RWPE1 (cell line): ENCODE measurements around the gene NCKAP5.
"Not testable (repeated sequence)": the region's sequence is repeated elsewhere in the genome, so short reads cannot be mapped to it uniquely, and the experiment has no call there.

Source experiments
- CTCF ChIA-PET: fragments of 350-600 bp; sonication (Branson Sonifier 250); formaldehyde crosslinking; extraction: SDS; loops from one replicate; lab custom pipeline; 2021; lab: Yijun Ruan, JAX
- POLR2A ChIA-PET: fragments of 400-600 bp; formaldehyde crosslinking; extraction: SDS; loops from one replicate; lab custom pipeline; 2020; ENCODE audit warnings: antibody characterized with exemption; ENCODE audit not compliant: low non-redundant PET; lab: Yijun Ruan, JAX
- DNase-seq: peaks from one replicate; pipeline ENCODE4 v3.0.0; 2012; ENCODE audit warnings: low spot score
- H3K27ac ChIP-seq: fragments of 450-650 bp; 2 replicates; pipeline ENCODE4 v1.5.1; 2017
- TF ChIP-seq, protein P1 (sequence below): fragments of 450-650 bp; conservative IDR thresholded peaks from 2 replicates; pipeline ENCODE4 v1.5.1; 2017; ENCODE audit warnings: low read depth, mild to moderate bottlenecking

NCKAP5 gene

DNA sequence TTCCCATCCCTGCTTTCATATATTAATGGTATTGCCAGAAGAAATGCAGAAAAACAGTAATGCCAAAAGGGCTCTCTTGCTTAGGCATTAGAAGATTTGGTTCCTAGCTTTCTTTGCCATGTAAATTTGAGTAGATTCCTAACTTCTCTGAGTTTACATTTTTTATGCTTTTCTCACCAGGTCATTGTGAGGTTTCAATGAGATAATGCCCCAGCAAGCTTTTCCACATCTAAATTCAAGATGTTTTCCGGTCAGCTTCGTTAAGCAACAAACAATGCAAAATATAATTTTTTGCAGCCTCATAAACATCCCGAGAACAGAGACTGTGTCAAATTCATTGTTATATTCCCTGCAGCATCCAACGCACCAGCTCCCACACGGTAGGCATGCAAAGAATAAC is 44.9 kb downstream of the NCKAP5 start:
- H3K27ac ChIP-seq: no peak overlapping the region
- TF ChIP-seq, protein P1, sequence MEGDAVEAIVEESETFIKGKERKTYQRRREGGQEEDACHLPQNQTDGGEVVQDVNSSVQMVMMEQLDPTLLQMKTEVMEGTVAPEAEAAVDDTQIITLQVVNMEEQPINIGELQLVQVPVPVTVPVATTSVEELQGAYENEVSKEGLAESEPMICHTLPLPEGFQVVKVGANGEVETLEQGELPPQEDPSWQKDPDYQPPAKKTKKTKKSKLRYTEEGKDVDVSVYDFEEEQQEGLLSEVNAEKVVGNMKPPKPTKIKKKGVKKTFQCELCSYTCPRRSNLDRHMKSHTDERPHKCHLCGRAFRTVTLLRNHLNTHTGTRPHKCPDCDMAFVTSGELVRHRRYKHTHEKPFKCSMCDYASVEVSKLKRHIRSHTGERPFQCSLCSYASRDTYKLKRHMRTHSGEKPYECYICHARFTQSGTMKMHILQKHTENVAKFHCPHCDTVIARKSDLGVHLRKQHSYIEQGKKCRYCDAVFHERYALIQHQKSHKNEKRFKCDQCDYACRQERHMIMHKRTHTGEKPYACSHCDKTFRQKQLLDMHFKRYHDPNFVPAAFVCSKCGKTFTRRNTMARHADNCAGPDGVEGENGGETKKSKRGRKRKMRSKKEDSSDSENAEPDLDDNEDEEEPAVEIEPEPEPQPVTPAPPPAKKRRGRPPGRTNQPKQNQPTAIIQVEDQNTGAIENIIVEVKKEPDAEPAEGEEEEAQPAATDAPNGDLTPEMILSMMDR: no peak
- DNase-seq: no peak
- CTCF ChIA-PET: no interaction called here
- POLR2A ChIA-PET: no interaction called here

DNA sequence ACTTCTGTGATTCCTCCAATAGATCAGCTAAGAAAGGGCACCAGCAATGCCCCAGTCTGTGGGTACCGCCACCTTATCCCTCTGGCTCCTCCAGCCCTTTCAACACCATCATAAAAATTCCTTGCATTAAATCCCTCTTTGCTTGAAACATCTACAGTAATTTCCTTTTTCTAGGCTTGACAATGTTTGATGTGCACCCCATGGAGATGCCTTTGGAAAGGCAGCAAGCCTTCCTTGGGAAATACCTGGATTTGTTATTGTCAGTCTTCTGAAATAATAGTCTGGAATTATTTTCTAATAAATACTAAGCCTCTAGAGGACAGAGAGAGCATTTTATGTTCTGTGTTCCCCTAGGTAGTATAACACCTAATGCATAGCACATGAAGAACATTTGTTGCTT is 46.1 kb downstream of the NCKAP5 start:
- TF ChIP-seq, protein P1: no peak
- ChIA-PET CTCF (no interaction called here), POLR2A (no interaction called here)
- no peak for DNase-seq
- H3K27ac ChIP-seq: no peak overlapping the region

DNA sequence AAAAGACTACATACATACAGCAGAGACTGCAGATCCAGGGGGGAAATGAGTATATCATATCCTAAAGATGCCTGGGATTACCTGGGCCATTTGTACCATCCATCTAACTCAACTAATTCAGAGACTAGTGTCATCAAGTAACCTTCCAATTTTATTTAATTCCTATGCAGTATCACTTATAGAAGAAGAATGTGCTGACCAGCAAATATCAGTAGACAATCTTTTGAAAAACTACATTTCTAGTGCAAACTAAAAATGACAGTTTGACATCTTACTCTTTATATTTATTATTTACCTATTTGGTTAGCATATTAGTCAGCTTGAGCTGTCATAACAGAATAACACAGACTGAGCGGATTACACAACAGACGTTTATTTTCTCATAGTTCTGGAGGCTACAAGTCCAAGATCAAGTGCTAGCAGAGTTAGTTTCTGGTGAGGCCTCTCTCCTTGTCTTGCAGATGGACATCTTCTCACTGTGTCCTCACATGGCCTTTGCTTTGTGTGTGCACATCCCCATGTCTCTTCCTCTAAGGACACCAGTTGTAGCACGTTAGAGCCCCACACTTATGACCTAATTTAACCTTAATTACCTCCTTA is 47.0 kb downstream of the NCKAP5 start:
- no peak overlapping the region for H3K27ac ChIP-seq
- TF ChIP-seq, protein P1: no peak
- ChIA-PET CTCF (no interaction called here), POLR2A (no interaction called here)
- no peak for DNase-seq

DNA sequence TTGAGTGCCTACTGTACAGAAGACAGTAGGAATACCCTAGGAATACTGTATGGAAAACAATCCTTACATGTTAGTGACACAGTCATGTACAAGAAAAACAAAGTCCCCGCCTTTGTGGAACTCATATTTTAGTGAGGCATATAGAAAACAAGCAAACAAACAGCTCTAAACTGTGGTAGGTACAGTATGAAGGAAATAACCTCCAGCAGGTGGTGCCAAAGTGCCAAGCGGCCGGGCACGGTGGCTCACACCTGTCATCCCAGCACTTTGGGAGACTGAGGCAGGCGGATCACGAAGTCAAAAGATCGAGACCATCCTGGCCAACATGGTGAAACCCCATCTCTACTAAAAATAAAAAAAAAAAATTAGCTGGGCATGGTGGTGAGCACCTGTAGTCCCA is 48.6 kb downstream of the NCKAP5 start:
- DNase-seq, H3K27ac ChIP-seq, POLR2A ChIA-PET: not testable (repeated sequence)
- CTCF ChIA-PET: interaction anchor here (0.5 to 2.0 kb wide), 11 partner anchors 8 to 324 kb away, joined by 3 to 8 read pairs (median 3); no protein-coding TSS in a partner anchor

DNA sequence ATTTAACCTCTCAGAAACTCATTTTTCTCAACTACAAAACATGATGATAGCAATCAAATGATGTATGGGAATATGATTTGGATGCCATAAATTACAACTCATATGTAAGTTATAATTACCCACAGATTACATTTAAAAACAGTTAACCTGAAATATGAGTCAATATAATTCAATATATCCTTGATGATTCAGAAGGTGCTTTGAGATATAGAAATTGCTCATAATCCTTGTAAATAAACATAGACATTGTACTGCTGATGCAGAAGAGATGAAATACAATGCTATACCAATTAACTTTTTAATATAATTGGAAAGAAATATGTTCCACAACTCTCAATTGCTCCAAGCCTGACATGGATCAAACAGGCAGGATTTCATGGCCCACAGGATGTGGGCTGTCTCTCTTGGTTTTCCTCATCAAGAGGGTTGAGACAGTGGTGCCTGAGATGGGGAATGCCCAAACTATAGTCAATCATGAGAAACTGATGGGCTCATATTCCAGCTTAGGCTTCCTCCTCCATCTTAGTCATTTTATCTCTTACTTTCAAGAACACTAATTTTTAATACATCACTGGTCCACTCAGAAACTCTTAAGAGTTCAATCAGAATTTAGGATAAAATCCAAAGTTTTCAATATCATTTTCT is 49.4 kb downstream of the NCKAP5 start:
- no peak overlapping the region for H3K27ac ChIP-seq
- POLR2A ChIA-PET: no interaction called here
- DNase-seq: no peak
- TF ChIP-seq, protein P1: no peak
- CTCF ChIA-PET: interaction anchor here (0.5 to 2.0 kb wide), 7 partner anchors 11 to 325 kb away, joined by 3 to 8 read pairs (median 4); no protein-coding TSS in a partner anchor

DNA sequence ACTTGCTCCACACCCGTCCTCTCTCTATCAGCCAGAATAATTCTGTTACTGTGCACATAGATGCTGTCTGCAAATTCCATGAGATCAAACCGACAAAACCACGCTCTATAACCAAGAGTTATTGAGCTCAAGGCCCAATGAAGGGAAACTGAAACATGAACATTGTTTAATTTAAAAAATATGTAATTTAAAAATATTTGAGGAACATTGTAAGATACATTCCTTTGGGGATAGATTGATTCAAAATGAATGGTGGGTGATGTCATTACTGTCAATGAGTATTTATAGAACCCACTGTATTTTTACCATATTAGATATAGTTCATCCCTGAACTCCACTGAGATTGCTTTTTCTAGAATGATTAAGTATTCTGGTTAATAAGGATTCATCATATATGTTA is 50.4 kb downstream of the NCKAP5 start:
- ChIA-PET POLR2A (no interaction called here), CTCF (no interaction called here)
- DNase-seq: no peak

More for the DNA sequence above, 50.4 kb downstream of the NCKAP5 start:
- TF ChIP-seq, protein P1: no peak
- H3K27ac ChIP-seq: no peak overlapping the region
